ENCODE measurements around the gene ILF2. TPM values are rescaled to one million over a fixed set of nuclear protein-coding genes. Genes with fewer than 3 reads are reported as not detected.
A peak's percentile ranks its signal among the peaks of the same experiment; 100 is the strongest.

ILF2 gene
- total RNA-seq, 3 donors from 2014 or later, result 92.2 to 169 (median 147) TPM

- no peak for DNase-seq (ENCODE audit: low spot score in 2 of 2)
- no peaks in the 10 kb centered on the region for H3K27me3 ChIP-seq
- no peak overlapping the region for H3K4me3 ChIP-seq
- intact Hi-C loops (cut with DNase I; ENCODE audit: low total_unique reads), result loop anchor here (10.0 kb wide), 1 partner anchor 48 kb away; no protein-coding TSS in a partner anchor
- no peaks in the 10 kb centered on the region for H3K9me3 ChIP-seq
- TF ChIP-seq CTCF (IDR thresholded peaks at IDR 0.05), result no peak
- no peak for TF ChIP-seq POLR2A (IDR thresholded peaks at IDR 0.05)
- TF ChIP-seq POLR2AphosphoS5 (IDR thresholded peaks at IDR 0.05), result no peak
- H3K36me3 ChIP-seq, result no peaks in the 10 kb centered on the region
- H3K27ac ChIP-seq, result no peak overlapping the region
- peaks cover 0 to 3% of the 10 kb centered on the region in 2 donors for H3K4me1 ChIP-seq
Observed at GRCh38 chr1:153623101-153623500, 47.7 kb downstream of the ILF2 start.

GRCh38 chr1:153619171-153619570 lies 51.6 kb downstream of the ILF2 start:
- intact Hi-C loops (cut with DNase I; ENCODE audit: low total_unique reads), result no loop called here
- DNase-seq (ENCODE audit: low spot score in 2 of 2), result no peak
- Histone ChIP-seq H3K4me1 (peaks cover 5 to 18% of the 10 kb centered on the region in 2 donors), H3K27ac (peak overlapping the region in 1 of 2 donors; percentile 45), H3K27me3 (no peaks in the 10 kb centered on the region), H3K4me3 (no peak overlapping the region), H3K36me3 (no peaks in the 10 kb centered on the region), H3K9me3 (no peaks in the 10 kb centered on the region)
- TF ChIP-seq POLR2AphosphoS5 (IDR thresholded peaks at IDR 0.05), result no peak
- no peak for TF ChIP-seq CTCF (IDR thresholded peaks at IDR 0.05)
- TF ChIP-seq POLR2A (IDR thresholded peaks at IDR 0.05), result no peak

- peak overlapping the region; percentile 82 to 84 for H3K27ac ChIP-seq
- intact Hi-C loops (cut with DNase I; ENCODE audit: low total_unique reads), result no loop called here
- no peaks in the 10 kb centered on the region for H3K36me3 ChIP-seq
- H3K27me3 ChIP-seq, result no peaks in the 10 kb centered on the region
- H3K4me1 ChIP-seq, result peaks cover 5 to 23% of the 10 kb centered on the region in 2 donors
- TF ChIP-seq CTCF (IDR thresholded peaks at IDR 0.05), result peak; percentile 37 to 66 (median 47)
- no peak for TF ChIP-seq POLR2A (IDR thresholded peaks at IDR 0.05)
- peak in 1 of 3 donors; percentile 31 for TF ChIP-seq POLR2AphosphoS5 (IDR thresholded peaks at IDR 0.05)
- H3K9me3 ChIP-seq, result no peaks in the 10 kb centered on the region
- DNase-seq (ENCODE audit: low spot score in 2 of 2), result peak in 1 of 2 donors; percentile 66
- H3K4me3 ChIP-seq, result no peak overlapping the region
Observed at GRCh38 chr1:153617663-153618062, 53.1 kb downstream of the ILF2 start.

- DNase-seq (ENCODE audit: low spot score in 2 of 2), result no peak
- Histone ChIP-seq H3K27ac (peak overlapping the region; percentile 82 to 84), H3K4me1 (peaks cover 5 to 23% of the 10 kb centered on the region in 2 donors), H3K4me3 (no peak overlapping the region), H3K36me3 (no peaks in the 10 kb centered on the region), H3K9me3 (no peaks in the 10 kb centered on the region), H3K27me3 (no peaks in the 10 kb centered on the region)
- TF ChIP-seq CTCF (IDR thresholded peaks at IDR 0.05) (no peak), POLR2A (IDR thresholded peaks at IDR 0.05) (no peak), POLR2AphosphoS5 (IDR thresholded peaks at IDR 0.05) (no peak)
- intact Hi-C loops (cut with DNase I; ENCODE audit: low total_unique reads), result no loop called here
Observed at GRCh38 chr1:153616917-153617311, 53.9 kb downstream of the ILF2 start.

DNA sequence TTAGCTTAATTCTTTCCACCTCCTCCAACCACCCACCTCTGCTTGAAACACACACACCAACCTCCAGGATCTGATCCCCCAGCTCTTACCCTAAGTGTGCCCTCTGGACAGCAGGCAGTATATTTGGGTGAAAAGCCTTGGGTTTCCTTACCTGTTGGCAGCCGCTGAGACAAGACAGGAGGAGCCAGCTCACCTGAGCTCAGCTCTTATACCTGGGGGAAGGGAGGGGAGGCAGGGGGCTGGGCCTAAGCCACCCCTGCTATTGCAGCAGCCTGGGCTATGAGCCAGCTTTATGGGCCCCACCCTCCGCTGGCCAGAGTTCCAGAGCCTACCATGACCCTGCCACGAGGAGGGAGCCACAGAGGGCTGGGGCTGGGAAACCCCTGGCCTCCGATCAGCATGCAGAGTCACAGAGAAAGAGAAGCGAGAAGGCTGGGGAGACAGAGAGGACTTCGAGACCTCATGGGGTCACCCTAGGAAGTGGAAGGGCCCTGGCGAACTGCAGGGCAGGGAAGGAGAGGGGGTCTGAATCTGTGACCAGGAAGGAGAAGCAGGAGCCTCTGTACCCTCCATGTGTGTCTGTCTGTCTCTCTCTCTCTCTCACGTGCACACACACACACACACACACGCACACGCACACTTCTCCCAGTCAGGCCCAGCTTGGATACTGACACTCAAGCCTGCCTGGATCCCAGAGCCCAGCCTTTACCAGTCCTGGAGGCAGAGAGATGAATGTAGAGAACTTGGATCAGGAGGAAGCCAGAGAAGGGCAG lies 54.5 kb downstream of the ILF2 start, which contains the start of gene S100A14:
Gene S100A14, minus strand, starts transcription at position 182 of the 773 bp plus-strand sequence. CDS start 467 bp downstream, outside the sequence.
- no peaks in the 10 kb centered on the region for H3K27me3 ChIP-seq
- peak within 1 kb of the TSS in 2 of 3 donors; percentile 19 to 57 for H3K4me3 ChIP-seq
- peaks cover 5 to 23% of the 10 kb centered on the region in 2 donors for H3K4me1 ChIP-seq
- TF ChIP-seq CTCF (IDR thresholded peaks at IDR 0.05) (no peak), POLR2A (IDR thresholded peaks at IDR 0.05) (no peak), POLR2AphosphoS5 (IDR thresholded peaks at IDR 0.05) (peak in 1 of 3 donors; percentile 10)
- DNase-seq (ENCODE audit: low spot score in 2 of 2), result peak; percentile 73 to 74
- peak within 1 kb of the TSS; percentile 82 to 84 for H3K27ac ChIP-seq
- intact Hi-C loops (cut with DNase I; ENCODE audit: low total_unique reads), result no loop called here
- no peaks in the 10 kb centered on the region for H3K9me3 ChIP-seq
- no peaks in the 10 kb centered on the region for H3K36me3 ChIP-seq

Data from breast epithelium (tissue), 4 donors.